Activated T-cell treated with anti-CD3 and anti-CD28 coated beads, Interleukin-2, amount 50 U/mL, for 72 hours (primary cell): ENCODE data around the gene EPB41L4A. TPM values are rescaled to one million over a fixed set of nuclear protein-coding genes. Genes with fewer than 3 reads are reported as not detected.

ENCODE experiments used
- ATAC-seq, 2 donors: fragments of 150-1000 bp; cut with Tn5 transposase; replicated peaks in 1 of 2; 2 replicates each; pipeline ENCODE4 v1.10.0; 2021; ENCODE audit warnings: moderate library complexity in 2 of 2, mild to moderate bottlenecking in 1 of 2
- DNase-seq, 2 donors: peaks; one replicate each; pipeline ENCODE4 v3.0.0; 2021 to 2022; ENCODE audit warnings: mixed read lengths in 1 of 2
- H3K27ac Mint-ChIP-seq: one replicate; pipeline ENCODE4 v1.8.0; 2022; ENCODE audit warnings: mild to moderate bottlenecking, moderate library complexity, mixed read lengths
- H3K27me3 Mint-ChIP-seq: one replicate; pipeline ENCODE4 v1.8.0; 2022; ENCODE audit warnings: low read depth, mixed read lengths
- H3K36me3 Mint-ChIP-seq, 2 donors: one replicate each; pipeline ENCODE4 v1.8.0; 2022; ENCODE audit warnings: mixed read lengths in 2 of 2, mild to moderate bottlenecking in 1 of 2; ENCODE audit not compliant: insufficient read depth in 2 of 2
- H3K4me1 Mint-ChIP-seq: one replicate; pipeline ENCODE4 v1.8.0; 2022; ENCODE audit warnings: low read depth, mixed read lengths
- H3K4me3 Mint-ChIP-seq, 2 donors: one replicate each; pipeline ENCODE4 v1.8.0; 2022; ENCODE audit warnings: mild to moderate bottlenecking in 2 of 2, mixed read lengths in 2 of 2, moderate library complexity in 2 of 2
- H3K9me3 Mint-ChIP-seq, 2 donors: one replicate each; pipeline ENCODE4 v1.8.0; 2022; ENCODE audit warnings: mixed read lengths in 2 of 2
- total RNA-seq, 2 donors: library from RNA; stranded (reverse); gene quantifications; one replicate each; pipeline ENCODE4 v1.2.3, GENCODE V29; 2022

Gene EPB41L4A
- total RNA-seq, 2 donors from 2014 or later = 0.79 to 2.0 TPM

- Mint-ChIP-seq H3K27me3 (no peaks in the 10 kb centered on the region), H3K36me3 (no peaks in the 10 kb centered on the region), H3K9me3 (no peaks in the 10 kb centered on the region), H3K4me3 (no peak overlapping the region), H3K27ac (no peak overlapping the region), H3K4me1 (no peaks in the 10 kb centered on the region)
- no peak for ATAC-seq
- DNase-seq = no peak
Measured at GRCh38 chr5:112342389-112342788, 76.7 kb downstream of the EPB41L4A start.

GRCh38 chr5:112339761-112340160 is 79.3 kb downstream of the EPB41L4A start:
- Mint-ChIP-seq H3K36me3 (no peaks in the 10 kb centered on the region), H3K27ac (no peak overlapping the region), H3K9me3 (no peaks in the 10 kb centered on the region), H3K4me3 (no peak overlapping the region), H3K27me3 (peaks cover 10% of the 10 kb centered on the region), H3K4me1 (no peaks in the 10 kb centered on the region)
- DNase-seq = no peak
- no peak for ATAC-seq

GRCh38 chr5:112338681-112339337 is 80.3 kb downstream of the EPB41L4A start:
- DNase-seq = no peak
- no peaks in the 10 kb centered on the region for H3K4me1 Mint-ChIP-seq
- H3K9me3 Mint-ChIP-seq = no peaks in the 10 kb centered on the region
- H3K36me3 Mint-ChIP-seq = no peaks in the 10 kb centered on the region
- peaks cover 10% of the 10 kb centered on the region for H3K27me3 Mint-ChIP-seq
- no peak overlapping the region for H3K27ac Mint-ChIP-seq
- H3K4me3 Mint-ChIP-seq = no peak overlapping the region
- ATAC-seq = no peak

- Mint-ChIP-seq H3K27ac (no peak overlapping the region), H3K27me3 (peaks cover 10% of the 10 kb centered on the region), H3K4me3 (no peak overlapping the region), H3K4me1 (peaks cover 5% of the 10 kb centered on the region), H3K36me3 (no peaks in the 10 kb centered on the region), H3K9me3 (no peaks in the 10 kb centered on the region)
- DNase-seq (no peak), ATAC-seq (no peak)
Measured at GRCh38 chr5:112333331-112333781, 85.7 kb downstream of the EPB41L4A start.

GRCh38 chr5:112331892-112332291 is 87.2 kb downstream of the EPB41L4A start:
- DNase-seq = no peak
- Mint-ChIP-seq H3K27me3 (peaks cover 10% of the 10 kb centered on the region), H3K36me3 (no peaks in the 10 kb centered on the region), H3K4me3 (no peak overlapping the region), H3K4me1 (peaks cover 5% of the 10 kb centered on the region), H3K9me3 (no peaks in the 10 kb centered on the region), H3K27ac (no peak overlapping the region)
- ATAC-seq = no peak

- no peaks in the 10 kb centered on the region for H3K9me3 Mint-ChIP-seq
- peaks cover 5% of the 10 kb centered on the region for H3K4me1 Mint-ChIP-seq
- no peaks in the 10 kb centered on the region for H3K36me3 Mint-ChIP-seq
- ATAC-seq = peak; percentile 27 to 53
- no peak overlapping the region for H3K4me3 Mint-ChIP-seq
- no peak overlapping the region for H3K27ac Mint-ChIP-seq
- peaks cover 6% of the 10 kb centered on the region for H3K27me3 Mint-ChIP-seq
- DNase-seq = peak in 1 of 2 donors; percentile 3
Measured at GRCh38 chr5:112329419-112330090, 89.5 kb downstream of the EPB41L4A start.

GRCh38 chr5:112323166-112323565 is 95.9 kb downstream of the EPB41L4A start:
- Mint-ChIP-seq H3K4me3 (no peak overlapping the region), H3K27ac (no peak overlapping the region), H3K4me1 (no peaks in the 10 kb centered on the region), H3K36me3 (no peaks in the 10 kb centered on the region), H3K9me3 (no peaks in the 10 kb centered on the region), H3K27me3 (peaks cover 26% of the 10 kb centered on the region)
- DNase-seq (no peak), ATAC-seq (no peak)

- DNase-seq = no peak
- Mint-ChIP-seq H3K9me3 (no peaks in the 10 kb centered on the region), H3K27ac (no peak overlapping the region), H3K4me1 (no peaks in the 10 kb centered on the region), H3K36me3 (no peaks in the 10 kb centered on the region), H3K4me3 (no peak overlapping the region), H3K27me3 (peaks cover 21% of the 10 kb centered on the region)
- no peak for ATAC-seq
Measured at GRCh38 chr5:112320408-112320807, 98.7 kb downstream of the EPB41L4A start.

GRCh38 chr5:112318346-112318745 is 100.7 kb downstream of the EPB41L4A start:
- H3K27ac Mint-ChIP-seq = no peak overlapping the region
- no peaks in the 10 kb centered on the region for H3K36me3 Mint-ChIP-seq
- H3K4me3 Mint-ChIP-seq = no peak overlapping the region
- DNase-seq = no peak
- peaks cover 21% of the 10 kb centered on the region for H3K27me3 Mint-ChIP-seq
- no peaks in the 10 kb centered on the region for H3K9me3 Mint-ChIP-seq
- no peaks in the 10 kb centered on the region for H3K4me1 Mint-ChIP-seq
- ATAC-seq = no peak

- no peaks in the 10 kb centered on the region for H3K4me1 Mint-ChIP-seq
- H3K36me3 Mint-ChIP-seq = no peaks in the 10 kb centered on the region
- DNase-seq (no peak), ATAC-seq (no peak)
- no peak overlapping the region for H3K4me3 Mint-ChIP-seq
- H3K27ac Mint-ChIP-seq = no peak overlapping the region
- no peaks in the 10 kb centered on the region for H3K9me3 Mint-ChIP-seq
- H3K27me3 Mint-ChIP-seq = peaks cover 21% of the 10 kb centered on the region
Measured at GRCh38 chr5:112317866-112318265, 101.2 kb downstream of the EPB41L4A start.

- ATAC-seq (no peak), DNase-seq (no peak)
- Mint-ChIP-seq H3K9me3 (no peaks in the 10 kb centered on the region), H3K4me1 (no peaks in the 10 kb centered on the region), H3K27me3 (peaks cover 21% of the 10 kb centered on the region), H3K36me3 (no peaks in the 10 kb centered on the region), H3K4me3 (no peak overlapping the region), H3K27ac (no peak overlapping the region)
Measured at GRCh38 chr5:112316731-112317130, 102.3 kb downstream of the EPB41L4A start.

- DNase-seq = no peak
- no peaks in the 10 kb centered on the region for H3K4me1 Mint-ChIP-seq
- H3K36me3 Mint-ChIP-seq = no peaks in the 10 kb centered on the region
- H3K4me3 Mint-ChIP-seq = no peak overlapping the region
- no peak overlapping the region for H3K27ac Mint-ChIP-seq
- H3K9me3 Mint-ChIP-seq = no peaks in the 10 kb centered on the region
- H3K27me3 Mint-ChIP-seq = peaks cover 20% of the 10 kb centered on the region
- no peak for ATAC-seq
Measured at GRCh38 chr5:112316006-112316405, 103.1 kb downstream of the EPB41L4A start.

- no peaks in the 10 kb centered on the region for H3K36me3 Mint-ChIP-seq
- no peak for ATAC-seq
Measured at GRCh38 chr5:112312295-112313275, 106.5 kb downstream of the EPB41L4A start.

More at GRCh38 chr5:112312295-112313275, 106.5 kb downstream of the EPB41L4A start:
- no peak overlapping the region for H3K4me3 Mint-ChIP-seq
- no peak for DNase-seq
- no peaks in the 10 kb centered on the region for H3K27me3 Mint-ChIP-seq
- H3K4me1 Mint-ChIP-seq = no peaks in the 10 kb centered on the region
- H3K9me3 Mint-ChIP-seq = no peaks in the 10 kb centered on the region
- no peak overlapping the region for H3K27ac Mint-ChIP-seq
